Body of pancreas (tissue), 4 donors: ENCODE results near the gene RNF11. TPM values are rescaled to one million over a fixed set of nuclear protein-coding genes. Genes with fewer than 3 reads are reported as not detected.

ENCODE experiments used
- ATAC-seq: fragments of 150-250 bp; one replicate; pipeline ENCODE4 v1.9.1; 2016
- DNase-seq, 4 donors: peaks; one replicate each; pipeline ENCODE4 v3.0.0-alpha.2; 2019
- H3K27ac ChIP-seq, 4 donors: fragments of 200-600 bp; sonication (generic); 1 replicate in 3 of 4; 2 replicates in 1 of 4; pipeline versions ENCODE4 v1.5.1 to v1.6.1; 2016 to 2019; ENCODE audit warnings: mild to moderate bottlenecking in 1 of 4, mixed read lengths in 1 of 4, moderate library complexity in 1 of 4
- H3K27me3 ChIP-seq, 2 donors: fragments of 200-600 bp; sonication (generic); one replicate each; pipeline ENCODE4 v1.6.0; 2016; ENCODE audit warnings: mild to moderate bottlenecking in 1 of 2
- H3K36me3 ChIP-seq, 2 donors: fragments of 200-600 bp; sonication (generic); replicated peaks in 1 of 2; 2 replicates each; pipeline ENCODE4 v1.5.1; 2016; ENCODE audit warnings: low read depth in 2 of 2; ENCODE audit not compliant: insufficient read depth in 1 of 2
- H3K4me1 ChIP-seq: fragments of 200-600 bp; sonication (generic); one replicate; pipeline ENCODE4 v1.6.0; 2016
- H3K4me3 ChIP-seq, 2 donors: fragments of 200-600 bp; sonication (generic); 1 replicate in 1 of 2; 2 replicates in 1 of 2; pipeline ENCODE4 v1.5.1; 2016 to 2019
- H3K9me3 ChIP-seq, 3 donors: fragments of 200-600 bp; sonication (generic); 1 replicate in 2 of 3; 2 replicates in 1 of 3; pipeline ENCODE4 v1.5.1; 2016
- POLR2A ChIP-seq, 3 donors: fragments of 450-650 bp; IDR thresholded peaks; one replicate each; pipeline ENCODE4 v1.6.1; 2016; ENCODE audit warnings: antibody characterized with exemption in 3 of 3, mild to moderate bottlenecking in 2 of 3
- WGBS, 2 donors: methylation state at CpG; one replicate each; pipeline ENCODE4 v1.1.5; 2017; 5-methylcytosine and 5-hydroxymethylcytosine counted together
- intact Hi-C: fragments of 100-400 bp; cut with DNase I; formaldehyde crosslinking; loops from one replicate; pipeline ENCODE4 v1.15.1; 2023
- total RNA-seq, 2 donors: library from RNA; depleted of rRNA; stranded (reverse); fragments of >200 nt; gene quantifications; one replicate each; pipeline ENCODE4 v1.1.0, GENCODE V29; 2016
- TF ChIP-seq, protein P1 (sequence below), 7 experiments: fragments of 450-650 bp in 4 of 7; fragments of 200-600 bp in 3 of 7; sonication (generic) in 3 of 7; IDR thresholded peaks; one replicate each; pipeline ENCODE4 v1.5.1; 2016 to 2019; ENCODE audit warnings: antibody characterized with exemption in 7 of 7

RNF11 gene
- total RNA-seq, 2 donors from 2014 or later = 33.2 to 34.9 TPM

DNA sequence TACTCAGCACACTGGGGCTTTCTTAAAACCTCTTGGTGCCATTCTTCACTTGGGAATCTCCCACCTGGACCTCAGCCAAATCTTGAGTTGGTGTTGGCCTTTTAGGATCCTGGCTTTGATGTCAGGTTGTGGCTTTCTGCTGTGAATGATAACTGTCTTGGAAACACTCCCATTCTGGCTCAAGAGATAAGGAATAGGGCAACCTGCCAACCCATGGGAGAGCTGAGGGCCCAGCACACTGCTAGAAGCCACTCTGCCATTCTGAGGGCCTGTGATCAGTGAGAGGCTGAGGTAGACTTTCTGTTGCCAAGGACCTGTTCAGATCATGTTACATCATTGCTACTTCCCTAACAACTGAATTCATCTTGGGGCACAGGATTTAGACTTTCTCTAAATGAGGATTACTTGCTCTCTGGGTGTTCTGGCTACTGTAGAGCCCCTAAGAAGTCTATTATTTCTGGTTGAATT, 48.4 kb downstream of the RNF11 start:
- H3K4me3 ChIP-seq = no peak overlapping the region
- H3K27ac ChIP-seq = no peak overlapping the region
- peak; percentile 80 for ATAC-seq
- H3K36me3 ChIP-seq = peaks cover 0 to 2% of the 10 kb centered on the region in 2 donors
- intact Hi-C loops = no loop called here
- H3K4me1 ChIP-seq = peaks cover 17% of the 10 kb centered on the region
- peak; percentile 58 to 76 (median 74) for DNase-seq
- TF ChIP-seq, protein P1, sequence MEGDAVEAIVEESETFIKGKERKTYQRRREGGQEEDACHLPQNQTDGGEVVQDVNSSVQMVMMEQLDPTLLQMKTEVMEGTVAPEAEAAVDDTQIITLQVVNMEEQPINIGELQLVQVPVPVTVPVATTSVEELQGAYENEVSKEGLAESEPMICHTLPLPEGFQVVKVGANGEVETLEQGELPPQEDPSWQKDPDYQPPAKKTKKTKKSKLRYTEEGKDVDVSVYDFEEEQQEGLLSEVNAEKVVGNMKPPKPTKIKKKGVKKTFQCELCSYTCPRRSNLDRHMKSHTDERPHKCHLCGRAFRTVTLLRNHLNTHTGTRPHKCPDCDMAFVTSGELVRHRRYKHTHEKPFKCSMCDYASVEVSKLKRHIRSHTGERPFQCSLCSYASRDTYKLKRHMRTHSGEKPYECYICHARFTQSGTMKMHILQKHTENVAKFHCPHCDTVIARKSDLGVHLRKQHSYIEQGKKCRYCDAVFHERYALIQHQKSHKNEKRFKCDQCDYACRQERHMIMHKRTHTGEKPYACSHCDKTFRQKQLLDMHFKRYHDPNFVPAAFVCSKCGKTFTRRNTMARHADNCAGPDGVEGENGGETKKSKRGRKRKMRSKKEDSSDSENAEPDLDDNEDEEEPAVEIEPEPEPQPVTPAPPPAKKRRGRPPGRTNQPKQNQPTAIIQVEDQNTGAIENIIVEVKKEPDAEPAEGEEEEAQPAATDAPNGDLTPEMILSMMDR (IDR thresholded peaks at IDR 0.05) = no peak
- no peak for TF ChIP-seq POLR2A (IDR thresholded peaks at IDR 0.05)
- H3K9me3 ChIP-seq = no peaks in the 10 kb centered on the region
- H3K27me3 ChIP-seq = no peaks in the 10 kb centered on the region

DNA sequence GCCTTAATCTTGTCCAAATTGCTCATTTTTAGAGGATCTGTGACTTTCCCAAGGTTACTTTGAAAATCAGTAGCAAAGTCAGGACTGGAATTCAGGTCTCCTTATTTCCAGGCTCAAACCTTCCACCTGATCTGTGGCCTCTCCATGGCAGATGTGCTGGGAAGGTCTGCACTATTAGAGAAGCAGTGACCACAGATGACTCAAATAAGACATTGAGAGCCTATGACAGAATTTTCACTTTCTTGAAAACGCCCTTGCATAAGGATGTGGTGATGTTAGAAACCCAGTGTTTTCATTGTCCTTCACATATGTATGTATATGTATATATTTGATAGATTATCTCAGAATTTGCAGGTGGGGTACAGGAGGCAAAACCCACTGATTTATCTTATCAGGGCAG, 49.0 kb downstream of the RNF11 start:
- peaks cover 0 to 2% of the 10 kb centered on the region in 2 donors for H3K36me3 ChIP-seq
- H3K4me1 ChIP-seq = peaks cover 17% of the 10 kb centered on the region
- no peak for DNase-seq
- H3K9me3 ChIP-seq = no peaks in the 10 kb centered on the region
- H3K4me3 ChIP-seq = no peak overlapping the region
- intact Hi-C loops = no loop called here
- no peaks in the 10 kb centered on the region for H3K27me3 ChIP-seq
- H3K27ac ChIP-seq = no peak overlapping the region
- WGBS, 2 donors = 88 to 96% methylated on average over 1 of the region's 1 CpG
- no peak for ATAC-seq
- no peak for TF ChIP-seq POLR2A (IDR thresholded peaks at IDR 0.05)

DNA sequence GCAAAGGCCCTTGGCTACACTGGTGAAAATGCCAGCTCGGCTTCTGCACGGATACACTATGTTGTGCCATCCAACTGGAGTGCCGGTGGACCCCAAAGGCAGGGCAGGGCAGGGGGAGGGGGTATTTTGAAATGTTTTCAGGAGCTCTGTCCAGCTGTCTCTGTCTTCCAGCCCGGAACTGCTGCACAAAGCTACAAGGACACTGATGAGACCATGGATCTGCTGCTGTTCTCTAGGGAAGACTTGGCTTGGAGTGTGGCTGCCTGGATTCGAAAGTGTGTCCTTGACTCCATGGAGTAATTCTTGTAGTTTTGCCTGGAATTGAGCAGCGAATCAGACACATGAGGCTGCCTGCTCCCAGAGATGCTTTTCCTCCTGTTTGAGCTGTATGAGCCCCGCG, 51.9 kb downstream of the RNF11 start:
- H3K4me1 ChIP-seq = peaks cover 17% of the 10 kb centered on the region
- no peak for ATAC-seq
- H3K9me3 ChIP-seq = no peaks in the 10 kb centered on the region
- H3K4me3 ChIP-seq = no peak overlapping the region
- H3K36me3 ChIP-seq = peaks cover 0 to 2% of the 10 kb centered on the region in 2 donors
- TF ChIP-seq, protein P1 (IDR thresholded peaks at IDR 0.05) = no peak
- no peak for TF ChIP-seq POLR2A (IDR thresholded peaks at IDR 0.05)
- H3K27ac ChIP-seq = no peak overlapping the region
- 91 to 95% methylated on average over 6 to 8 of the region's 8 CpGs for WGBS, 2 donors
- H3K27me3 ChIP-seq = no peaks in the 10 kb centered on the region
- intact Hi-C loops = no loop called here
- no peak for DNase-seq

DNA sequence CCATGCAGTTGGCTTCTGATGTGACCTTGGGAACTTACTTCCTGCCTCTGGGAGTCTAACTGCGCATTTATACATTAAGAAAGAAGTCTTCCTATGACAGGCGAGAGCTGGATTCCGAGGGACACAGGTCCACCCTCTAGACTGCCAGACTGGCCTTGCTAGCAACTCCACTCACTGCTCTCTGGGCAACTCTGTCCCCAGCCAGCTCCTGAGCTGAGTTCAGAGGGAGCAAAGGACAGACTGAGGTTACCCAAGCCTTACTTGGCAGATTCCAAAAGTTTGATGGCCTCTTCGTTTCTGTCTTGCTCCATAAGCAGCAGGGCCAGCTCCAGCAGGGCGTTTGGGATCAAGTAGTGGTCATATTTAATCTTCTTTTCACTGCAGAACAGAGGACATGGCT, 52.5 kb downstream of the RNF11 start:
- Histone ChIP-seq H3K27ac (no peak overlapping the region), H3K4me1 (peaks cover 15% of the 10 kb centered on the region), H3K9me3 (no peaks in the 10 kb centered on the region), H3K4me3 (no peak overlapping the region), H3K27me3 (no peaks in the 10 kb centered on the region), H3K36me3 (peaks cover 0 to 2% of the 10 kb centered on the region in 2 donors)
- TF ChIP-seq, protein P1 (IDR thresholded peaks at IDR 0.05) = no peak
- TF ChIP-seq POLR2A (IDR thresholded peaks at IDR 0.05) = no peak
- intact Hi-C loops = no loop called here
- ATAC-seq = no peak
- no peak for DNase-seq
- WGBS, 2 donors = 83 to 95% methylated on average over 4 to 5 of the region's 5 CpGs

DNA sequence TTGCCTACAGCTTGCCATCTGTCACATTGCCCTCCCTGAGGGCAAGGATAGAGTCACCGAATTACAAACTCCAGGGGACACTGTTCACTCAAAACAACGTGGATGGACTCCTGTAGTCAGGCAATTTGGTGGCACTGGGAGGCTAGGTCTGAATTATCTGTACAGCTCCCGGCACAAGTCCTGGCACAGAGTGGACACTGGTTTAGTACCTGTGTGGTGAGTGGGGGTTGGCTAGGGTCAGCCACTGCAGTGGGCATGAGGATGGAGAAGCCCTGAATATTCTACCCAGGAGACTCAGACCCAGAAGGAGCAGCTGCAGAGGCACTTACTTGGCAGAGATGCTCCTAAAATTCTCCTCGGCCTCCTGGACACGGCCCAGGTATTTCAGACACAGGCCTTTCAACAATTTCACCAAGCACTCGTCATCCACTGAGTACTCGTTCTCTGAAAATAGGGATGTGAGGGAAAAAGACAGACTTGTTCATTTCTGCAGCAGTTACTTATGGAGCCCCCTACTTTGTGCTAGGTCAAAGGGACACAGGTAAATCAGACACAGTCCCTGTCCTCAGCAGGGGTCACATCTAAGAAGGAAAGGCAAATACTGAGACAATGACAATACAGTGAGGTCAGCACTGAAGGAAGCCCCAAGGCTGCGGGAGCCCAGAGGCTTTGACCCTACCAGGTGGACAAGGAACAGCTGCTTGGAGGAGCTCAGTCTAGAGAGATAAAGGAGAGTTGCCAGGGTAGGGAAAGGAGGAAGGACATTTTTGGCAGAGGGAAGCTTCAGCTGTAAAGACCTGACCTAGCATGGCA, 53.8 kb downstream of the RNF11 start:
- H3K27me3 ChIP-seq = no peaks in the 10 kb centered on the region
- no peaks in the 10 kb centered on the region for H3K9me3 ChIP-seq
- peaks cover 2% of the 10 kb centered on the region for H3K4me1 ChIP-seq
- DNase-seq (no peak), ATAC-seq (no peak)
- intact Hi-C loops = no loop called here
- TF ChIP-seq, protein P1 (IDR thresholded peaks at IDR 0.05) = no peak
- no peak for TF ChIP-seq POLR2A (IDR thresholded peaks at IDR 0.05)
- peaks cover 0 to 2% of the 10 kb centered on the region in 2 donors for H3K36me3 ChIP-seq
- H3K27ac ChIP-seq = no peak overlapping the region
- WGBS, 2 donors = 79 to 89% methylated on average over 6 to 8 of the region's 8 CpGs
- H3K4me3 ChIP-seq = no peak overlapping the region
